ENCODE results near the gene SELENOP. TPM values are rescaled to one million over a fixed set of nuclear protein-coding genes. Genes with fewer than 3 reads are reported as not detected.

SELENOP gene
- total and polyA plus RNA-seq, 2 of the 13 experiments (the other 11 are each of a cell fraction or from before 2014, with no cell fraction given), result 1,895 to 2,083 TPM

GRCh38 chr5:42800748-42801330 is 10.9 kb downstream of the SELENOP start (continued):
- TF ChIP-seq HMGXB3 (CRISPR knock-in tag; IDR thresholded peaks at IDR 0.05; ENCODE audit: borderline replicate concordance), result no peak
- no peak for TF ChIP-seq PHB2 (IDR thresholded peaks at IDR 0.05; ENCODE audit: partially characterized antibody)
- TF ChIP-seq NR1H2 (CRISPR knock-in tag; IDR thresholded peaks at IDR 0.05; ENCODE audit: borderline replicate concordance, low read depth), result 0 out of 2 replicates have a peak, but pooled peaks have one; percentile 49
- no peak for TF ChIP-seq ZNF281 (CRISPR knock-in tag; IDR thresholded peaks at IDR 0.05; ENCODE audit: borderline replicate concordance)
- no peak for TF ChIP-seq SIX1 (CRISPR knock-in tag; IDR thresholded peaks at IDR 0.05; ENCODE audit: borderline replicate concordance)
- TF ChIP-seq ZBTB8A (CRISPR knock-in tag; IDR thresholded peaks at IDR 0.05; ENCODE audit: borderline replicate concordance, low read depth), result no peak
- no peak for TF ChIP-seq E2F5 (CRISPR knock-in tag; conservative IDR thresholded peaks at IDR 0.05)
- TF ChIP-seq ELF4 (CRISPR knock-in tag; IDR thresholded peaks at IDR 0.05; ENCODE audit: borderline replicate concordance), result no peak
- no peak for TF ChIP-seq MXD3 (CRISPR knock-in tag; IDR thresholded peaks at IDR 0.05)
- 0 out of 2 replicates have a peak, but pooled peaks have one; percentile 17 for TF ChIP-seq ARHGAP35 (CRISPR knock-in tag; IDR thresholded peaks at IDR 0.05; ENCODE audit: borderline replicate concordance)
- TF ChIP-seq ZKSCAN1 (IDR thresholded peaks at IDR 0.05; ENCODE audit: low read length), result no peak
- TF ChIP-seq DNMT3B (CRISPR knock-in tag; conservative IDR thresholded peaks at IDR 0.05), result no peak
- TF ChIP-seq ZNF350 (CRISPR knock-in tag; IDR thresholded peaks at IDR 0.05; ENCODE audit: borderline replicate concordance, low read depth), result no peak
- TF ChIP-seq HMG20A (CRISPR knock-in tag; IDR thresholded peaks at IDR 0.05; ENCODE audit: borderline replicate concordance), result no peak
- TF ChIP-seq MATR3 (CRISPR knock-in tag; IDR thresholded peaks at IDR 0.05), result no peak
- TF ChIP-seq ZMYM4 (CRISPR knock-in tag; IDR thresholded peaks at IDR 0.05), result 0 out of 2 replicates have a peak, but pooled peaks have one; percentile 11
